GM12891 (cell line): ENCODE data around the gene KRTAP4-9.
"Not testable (repeated sequence)": the region's sequence is repeated elsewhere in the genome, so short reads cannot be mapped to it uniquely, and the experiment has no call there.

Source experiments
- DNase-seq: peaks from one replicate; pipeline ENCODE4 v3.0.0; 2011; ENCODE audit warnings: low spot score; ENCODE audit not compliant: insufficient read length
- FAIRE-seq: peaks from 2 replicates; lab custom pipeline; 2011; peaks lifted over from hg19 to GRCh38; lab: Jason Lieb, UNC
- PAX5 ChIP-seq: IDR thresholded peaks from 2 replicates; pipeline ENCODE4 v1.6.1; 2011; ENCODE audit warnings: low read length, moderate library complexity, mild to moderate bottlenecking; ENCODE audit not compliant: insufficient read depth, severe bottlenecking
- POLR2A ChIP-seq: IDR thresholded peaks from 2 replicates; pipeline ENCODE4 v1.6.1; 2011; ENCODE audit warnings: low read depth, low read length, control low read depth
- POLR2AphosphoS5 ChIP-seq: IDR thresholded peaks from 2 replicates; pipeline ENCODE4 v1.6.1; 2011; ENCODE audit warnings: low read depth, low read length, control low read depth
- POU2F2 ChIP-seq: IDR thresholded peaks from 2 replicates; pipeline ENCODE4 v1.6.1; 2011; ENCODE audit warnings: low read depth, mild to moderate bottlenecking, control low read depth, low read length, moderate library complexity
- SPI1 ChIP-seq: IDR thresholded peaks from 2 replicates; pipeline ENCODE4 v1.6.1; 2011; ENCODE audit warnings: low read depth, low read length, control low read depth
- TAF1 ChIP-seq: IDR thresholded peaks from 2 replicates; pipeline ENCODE4 v1.6.1; 2011; ENCODE audit warnings: low read depth, low read length, control low read depth

The KRTAP4-9 gene

DNA sequence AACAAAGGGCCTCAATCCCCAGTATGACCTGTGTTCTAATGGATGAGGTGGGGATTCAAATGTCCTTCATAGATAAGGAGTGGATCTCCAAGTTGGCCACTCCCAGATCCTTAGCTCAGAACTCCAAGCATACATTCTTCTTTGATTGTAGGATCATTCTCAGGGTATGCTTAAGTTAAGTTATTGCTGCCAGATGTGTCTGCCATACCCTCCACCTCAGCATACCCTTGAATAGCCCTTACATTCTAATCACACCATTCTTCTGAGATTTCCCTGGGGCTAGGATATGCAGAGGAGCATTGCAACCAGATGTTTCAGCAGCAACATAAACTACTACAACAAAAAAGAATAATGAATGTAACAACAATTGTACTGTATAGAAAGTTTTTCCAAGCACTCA, 37.9 kb upstream of the KRTAP4-9 start:
- DNase-seq, result no peak
- TF ChIP-seq PAX5 (no peak), TAF1 (no peak), POLR2AphosphoS5 (no peak), POLR2A (no peak), POU2F2 (no peak), SPI1 (no peak)
- FAIRE-seq, result no peak

DNA sequence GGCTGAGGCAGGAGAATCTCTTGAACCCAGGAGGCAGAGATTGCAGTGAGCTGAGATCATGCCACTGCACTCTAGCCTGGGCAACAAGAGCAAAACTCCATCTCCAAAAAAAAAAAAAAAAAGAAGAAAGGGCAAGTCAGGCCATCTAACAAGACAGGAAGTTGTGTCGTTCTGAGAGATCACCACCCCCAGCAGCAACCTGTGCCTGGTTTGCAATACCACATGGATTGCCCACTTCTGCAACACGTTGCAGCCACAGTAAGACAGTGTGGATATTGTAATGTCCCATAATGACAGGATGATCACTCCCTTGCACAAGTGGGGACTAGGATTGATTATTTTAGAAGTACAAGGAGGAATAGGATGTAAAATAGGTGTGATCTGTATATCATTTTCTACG, 36.2 kb upstream of the KRTAP4-9 start:
- TF ChIP-seq POU2F2 (no peak), POLR2AphosphoS5 (no peak)
- FAIRE-seq (no peak), DNase-seq (no peak)

DNA sequence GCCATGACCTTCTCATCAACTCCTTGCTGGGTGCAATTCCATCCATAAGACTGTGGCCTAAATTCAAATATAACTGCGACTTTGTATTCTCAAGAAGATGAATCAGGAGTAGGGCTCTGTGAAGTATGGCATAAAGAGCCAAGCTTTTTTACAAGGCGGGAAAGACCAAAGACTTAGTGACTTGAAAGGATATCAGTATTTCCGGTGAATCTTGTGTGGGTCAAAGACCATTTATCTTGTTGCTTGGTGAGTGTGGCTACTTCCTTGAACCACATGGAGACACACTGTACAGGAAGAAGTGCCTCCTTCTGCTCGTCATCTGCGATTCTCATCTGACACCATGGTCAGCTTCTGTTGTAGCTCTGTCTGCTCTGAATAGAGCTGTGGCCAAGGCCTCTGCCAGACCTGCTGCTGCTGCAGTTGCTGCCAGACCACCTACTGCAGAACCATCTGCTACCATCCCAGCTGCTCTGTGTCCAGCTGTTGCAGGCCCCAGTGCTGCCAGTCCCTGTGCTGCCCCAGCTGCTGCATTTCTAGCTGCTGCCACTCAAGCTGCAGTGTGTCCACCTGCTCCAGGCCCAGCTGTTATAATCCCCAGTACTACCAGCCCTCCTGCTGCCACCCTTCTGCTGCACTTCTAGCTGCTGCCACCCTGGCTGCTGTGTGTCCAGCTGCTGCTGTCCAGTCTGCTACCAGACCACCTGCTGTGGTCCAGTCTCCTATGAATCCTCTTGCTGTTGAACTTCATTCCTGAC, 33.4 kb upstream of the KRTAP4-9 start:
- TF ChIP-seq POLR2A (no peak), SPI1 (no peak), PAX5 (no peak), POLR2AphosphoS5 (no peak), TAF1 (no peak), POU2F2 (no peak)
- DNase-seq (no peak), FAIRE-seq (no peak)

DNA sequence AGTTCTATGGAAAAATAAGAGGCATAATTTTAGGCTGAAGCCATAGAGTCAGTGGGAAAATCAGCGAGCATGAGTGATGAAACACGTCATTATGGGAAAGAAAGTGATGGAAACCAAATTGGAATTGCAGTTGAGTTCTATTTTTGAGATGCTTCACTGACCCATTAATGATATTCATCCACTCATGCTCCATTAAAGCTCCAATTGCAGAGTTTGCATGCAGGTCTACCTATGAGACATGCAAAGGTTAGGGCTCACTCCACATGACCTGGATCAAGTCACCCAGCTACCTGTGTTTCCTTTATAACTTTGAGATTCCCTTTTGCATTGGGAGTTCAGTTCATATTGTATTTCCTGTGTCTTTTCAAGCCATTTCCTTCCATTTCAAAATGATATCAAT, 31.5 kb upstream of the KRTAP4-9 start:
- no peak for FAIRE-seq
- DNase-seq, result no peak
- TF ChIP-seq POU2F2, result no peak
- TF ChIP-seq POLR2AphosphoS5, result no peak
- TF ChIP-seq PAX5, result no peak
- no peak for TF ChIP-seq TAF1
- no peak for TF ChIP-seq SPI1
- no peak for TF ChIP-seq POLR2A

DNA sequence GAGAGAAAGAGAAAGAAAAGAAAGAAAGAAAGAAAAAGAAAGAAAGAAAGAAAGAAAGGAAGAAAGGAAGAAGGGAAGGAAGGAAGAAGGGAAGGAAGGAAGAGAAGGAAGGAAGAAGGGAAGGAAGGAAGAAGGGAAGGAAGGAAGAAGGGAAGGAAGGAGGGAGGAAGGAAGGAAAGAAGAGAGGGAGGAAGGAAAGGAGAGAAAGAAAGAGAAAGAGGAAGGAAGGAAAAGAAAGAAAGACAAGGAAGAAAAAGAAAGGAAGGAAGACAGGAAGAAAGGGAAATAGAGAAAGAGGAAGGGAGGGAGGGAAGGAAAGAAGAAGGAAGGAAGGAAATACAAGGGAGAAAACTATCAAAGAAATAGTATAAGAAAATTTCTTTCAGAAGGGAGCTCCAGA, 28.4 kb upstream of the KRTAP4-9 start:
- DNase-seq, result no peak
- TF ChIP-seq POU2F2 (no peak), TAF1 (no peak), POLR2A (no peak), POLR2AphosphoS5 (no peak), SPI1 (no peak), PAX5 (no peak)
- FAIRE-seq, result no peak

DNA sequence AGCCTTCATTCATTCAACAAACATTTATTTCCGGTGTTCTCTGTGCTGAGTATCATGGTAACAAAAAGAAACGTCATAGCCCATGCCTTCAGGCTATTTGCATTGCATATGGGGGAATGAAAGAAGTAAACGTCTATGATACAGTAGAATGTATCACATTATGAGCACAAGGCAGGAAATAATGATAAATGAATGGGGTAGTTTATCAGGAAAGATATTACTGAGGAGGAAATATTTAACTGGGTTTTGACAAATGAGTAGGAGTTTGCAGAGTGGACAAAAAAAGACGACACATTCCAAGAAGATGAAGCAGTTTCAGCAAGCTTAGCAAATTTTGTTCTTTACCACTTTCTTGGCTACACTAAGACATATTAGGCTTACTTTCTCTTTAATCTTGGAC, 22.6 kb upstream of the KRTAP4-9 start:
- DNase-seq, result no peak
- no peak for FAIRE-seq
- TF ChIP-seq POLR2A, result no peak
- no peak for TF ChIP-seq PAX5
- no peak for TF ChIP-seq POLR2AphosphoS5
- no peak for TF ChIP-seq TAF1
- no peak for TF ChIP-seq POU2F2
- no peak for TF ChIP-seq SPI1

DNA sequence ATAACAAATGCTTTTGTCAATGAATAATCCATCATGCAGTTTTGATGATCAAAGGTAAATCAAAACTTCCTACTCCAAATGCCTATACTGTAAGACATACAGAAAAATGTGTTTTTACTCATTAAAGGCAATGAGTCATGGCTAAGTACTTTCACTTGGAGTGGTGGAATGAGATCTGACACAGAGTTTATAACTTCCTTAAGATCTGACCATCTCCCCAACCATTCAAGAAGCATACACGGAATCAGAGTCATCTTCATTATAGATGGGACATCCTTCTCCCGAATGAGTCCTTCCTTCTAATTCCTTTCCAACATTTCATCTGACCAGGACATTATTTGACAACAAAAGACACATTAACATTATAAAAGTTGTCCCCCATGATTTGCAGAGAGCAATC, 21.8 kb upstream of the KRTAP4-9 start:
- FAIRE-seq, DNase-seq: not testable (repeated sequence)

DNA sequence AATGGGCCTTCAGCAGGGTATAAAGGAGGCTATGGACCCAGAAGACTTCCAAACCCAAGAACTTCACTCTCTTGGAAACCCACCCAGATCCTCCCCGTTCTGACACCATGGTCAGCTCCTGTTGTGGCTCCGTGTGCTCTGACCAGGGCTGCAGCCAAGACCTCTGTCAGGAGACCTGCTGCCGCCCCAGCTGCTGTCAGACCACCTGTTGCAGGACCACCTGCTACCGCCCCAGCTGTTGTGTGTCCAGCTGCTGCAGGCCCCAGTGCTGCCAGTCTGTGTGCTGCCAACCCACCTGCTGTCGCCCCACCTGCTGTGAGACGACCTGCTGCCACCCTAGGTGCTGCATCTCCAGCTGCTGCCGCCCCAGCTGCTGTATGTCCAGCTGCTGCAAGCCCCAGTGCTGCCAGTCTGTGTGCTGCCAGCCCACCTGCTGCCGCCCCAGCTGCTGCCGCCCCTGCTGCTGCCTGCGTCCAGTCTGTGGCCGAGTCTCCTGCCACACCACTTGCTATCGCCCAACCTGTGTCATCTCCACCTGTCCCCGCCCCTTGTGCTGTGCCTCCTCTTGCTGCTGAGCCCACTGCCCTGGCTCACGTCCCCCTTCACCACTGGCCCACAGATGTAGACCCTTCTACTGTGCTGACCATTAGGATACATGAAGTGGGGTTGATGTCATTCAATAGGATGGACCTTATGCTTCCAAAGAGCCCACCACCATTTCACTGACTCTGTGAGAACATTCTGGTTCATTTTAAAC, 20.9 kb upstream of the KRTAP4-9 start, which contains the start of gene KRTAP4-7:
Gene KRTAP4-7 (plus strand): TSS at position 51 of the 757 bp plus-strand sequence. CDS start 57 bp downstream, at position 108.
- DNase-seq, FAIRE-seq: not testable (repeated sequence)

DNA sequence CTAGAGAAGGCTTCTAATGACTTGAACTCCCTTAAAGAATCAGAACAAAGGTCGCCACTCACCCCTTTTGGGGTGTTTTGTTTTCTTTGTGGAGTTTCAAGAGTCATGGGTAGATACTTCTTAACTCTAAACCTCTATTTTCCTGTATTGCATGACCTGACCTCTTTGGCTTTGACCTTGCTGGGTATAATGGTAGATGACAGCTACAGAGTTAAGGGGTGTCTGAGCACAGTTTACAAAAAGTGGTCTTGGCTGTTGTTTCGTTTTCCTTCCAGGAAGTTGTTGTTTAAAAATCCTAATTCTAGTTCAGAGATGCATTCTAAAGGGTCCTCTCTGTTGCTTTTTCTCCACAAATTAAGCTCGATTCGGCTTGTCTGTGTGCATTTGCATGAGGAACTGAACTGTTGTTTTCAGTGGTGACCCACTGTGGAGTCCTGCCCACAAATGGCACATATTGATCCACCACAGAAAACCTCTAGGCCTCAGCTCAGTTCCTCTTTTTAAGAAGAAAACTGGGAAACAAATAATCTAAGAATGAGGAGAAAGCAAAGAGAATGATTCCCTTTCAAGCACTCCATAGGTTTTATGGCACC, 16.3 kb upstream of the KRTAP4-9 start:
- FAIRE-seq, DNase-seq: not testable (repeated sequence)

DNA sequence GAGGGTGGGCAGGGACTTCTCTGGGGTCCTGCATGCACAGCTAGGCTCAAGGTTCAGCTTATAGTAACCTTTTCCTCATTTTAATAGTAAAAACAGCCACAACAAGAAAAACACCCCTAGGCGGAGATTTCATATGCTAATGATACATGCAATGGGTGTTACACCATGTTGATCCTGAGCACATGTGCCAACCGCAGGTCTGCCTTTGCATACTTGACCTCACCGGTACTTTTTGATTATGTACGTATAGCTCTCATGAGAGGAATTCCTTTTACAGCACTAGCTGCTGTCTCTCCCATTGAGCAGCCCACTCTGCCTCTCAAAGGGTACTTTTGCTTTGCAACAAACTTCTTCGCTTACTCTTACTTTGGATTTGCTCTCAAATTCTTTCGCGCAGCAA, 9.1 kb upstream of the KRTAP4-9 start:
- TF ChIP-seq POLR2A, result no peak
- TF ChIP-seq TAF1, result no peak
- TF ChIP-seq SPI1, result no peak
- DNase-seq, result no peak
- no peak for FAIRE-seq
